HEK293 (cell line): Measurements from ENCODE around the gene KRT16.

Experiments used
- BCL11B ChIP-seq: fragments of 450-650 bp; formaldehyde crosslinking; IDR thresholded peaks from 2 replicates; pipeline ENCODE4 v1.5.1; 2016; ENCODE audit warnings: low read depth, missing biosample characterization, missing genetic modification characterization
- GLI4 ChIP-seq: fragments of 450-650 bp; formaldehyde crosslinking; IDR thresholded peaks from 2 replicates; pipeline ENCODE4 v1.5.1; 2016; ENCODE audit warnings: missing biosample characterization, missing genetic modification characterization
- IKZF3 ChIP-seq: fragments of 450-650 bp; IDR thresholded peaks from 2 replicates; pipeline ENCODE4 v1.5.0; 2018; ENCODE audit warnings: missing biosample characterization, mild to moderate bottlenecking, missing genetic modification characterization, moderate library complexity
- KLF1 ChIP-seq: fragments of 450-650 bp; formaldehyde crosslinking; IDR thresholded peaks from 2 replicates; pipeline ENCODE4 v1.5.1; 2016; ENCODE audit warnings: missing biosample characterization, missing genetic modification characterization
- ZBTB20 ChIP-seq: fragments of 450-650 bp; formaldehyde crosslinking; IDR thresholded peaks from 2 replicates; pipeline ENCODE4 v1.5.1; 2016; ENCODE audit warnings: missing biosample characterization, missing genetic modification characterization
- ZBTB7A ChIP-seq: fragments of 450-650 bp; formaldehyde crosslinking; IDR thresholded peaks from 2 replicates; pipeline ENCODE4 v1.5.1; 2016; ENCODE audit warnings: low read depth, missing biosample characterization, missing genetic modification characterization
- ZBTB8A ChIP-seq: fragments of 450-650 bp; formaldehyde crosslinking; IDR thresholded peaks from 2 replicates; pipeline ENCODE4 v1.5.1; 2016; ENCODE audit warnings: missing biosample characterization, missing genetic modification characterization
- ZIC2 ChIP-seq: fragments of 450-650 bp; formaldehyde crosslinking; IDR thresholded peaks from 2 replicates; pipeline ENCODE4 v1.5.1; 2016; ENCODE audit warnings: missing biosample characterization, missing genetic modification characterization
- ZNF121 ChIP-seq: fragments of 450-650 bp; formaldehyde crosslinking; IDR thresholded peaks from 2 replicates; pipeline ENCODE4 v1.5.1; 2016; ENCODE audit warnings: missing biosample characterization, missing genetic modification characterization
- ZNF324 ChIP-seq: fragments of 450-650 bp; formaldehyde crosslinking; IDR thresholded peaks from 2 replicates; pipeline ENCODE4 v1.5.1; 2016; ENCODE audit warnings: missing biosample characterization, missing genetic modification characterization
- ZNF335 ChIP-seq: fragments of 450-650 bp; formaldehyde crosslinking; conservative IDR thresholded peaks from 2 replicates; pipeline ENCODE4 v1.5.1; 2016; ENCODE audit warnings: missing biosample characterization, missing genetic modification characterization
- ZNF391 ChIP-seq: fragments of 450-650 bp; formaldehyde crosslinking; IDR thresholded peaks from 2 replicates; pipeline ENCODE4 v1.5.1; 2016; ENCODE audit warnings: low read depth, missing biosample characterization, missing genetic modification characterization, borderline replicate concordance
- ZNF514 ChIP-seq: fragments of 450-650 bp; formaldehyde crosslinking; IDR thresholded peaks from 2 replicates; pipeline ENCODE4 v1.5.1; 2016; ENCODE audit warnings: missing biosample characterization, missing genetic modification characterization
- ZNF544 ChIP-seq: fragments of 450-650 bp; formaldehyde crosslinking; IDR thresholded peaks from 2 replicates; pipeline ENCODE4 v1.5.0; 2017; ENCODE audit warnings: missing biosample characterization, missing genetic modification characterization
- ZNF561 ChIP-seq: fragments of 450-650 bp; IDR thresholded peaks from 2 replicates; pipeline ENCODE4 v1.5.1; 2018; ENCODE audit warnings: missing biosample characterization, missing genetic modification characterization, borderline replicate concordance
- ZNF596 ChIP-seq: fragments of 450-650 bp; IDR thresholded peaks from 2 replicates; pipeline ENCODE4 v1.5.0; 2018; ENCODE audit warnings: missing biosample characterization, mild to moderate bottlenecking, missing genetic modification characterization, moderate library complexity
- ZNF843 ChIP-seq: fragments of 450-650 bp; formaldehyde crosslinking; IDR thresholded peaks from 2 replicates; pipeline ENCODE4 v1.5.1; 2016; ENCODE audit warnings: missing biosample characterization, missing genetic modification characterization
- ZSCAN16 ChIP-seq: fragments of 450-650 bp; formaldehyde crosslinking; IDR thresholded peaks from 2 replicates; pipeline ENCODE4 v1.5.1; 2016; ENCODE audit warnings: missing biosample characterization, missing genetic modification characterization
- TF ChIP-seq, protein P1 (sequence below): fragments of 450-650 bp; formaldehyde crosslinking; IDR thresholded peaks from 2 replicates; pipeline ENCODE4 v1.5.1; 2016; ENCODE audit warnings: missing biosample characterization, missing genetic modification characterization
- TF ChIP-seq, protein P2 (sequence below): fragments of 450-650 bp; formaldehyde crosslinking; IDR thresholded peaks from 2 replicates; pipeline ENCODE4 v1.5.1; 2016; ENCODE audit warnings: missing biosample characterization, missing genetic modification characterization
- TF ChIP-seq, protein P3 (sequence below): fragments of 450-650 bp; formaldehyde crosslinking; IDR thresholded peaks from 2 replicates; pipeline ENCODE4 v1.5.1; 2016; ENCODE audit warnings: missing biosample characterization, missing genetic modification characterization
- TF ChIP-seq, protein P4 (sequence below): fragments of 450-650 bp; formaldehyde crosslinking; IDR thresholded peaks from 2 replicates; pipeline ENCODE4 v1.5.1; 2016; ENCODE audit warnings: missing biosample characterization, missing genetic modification characterization
- TF ChIP-seq, protein P5 (sequence below): fragments of 450-650 bp; formaldehyde crosslinking; IDR thresholded peaks from 2 replicates; pipeline ENCODE4 v1.5.1; 2016; ENCODE audit warnings: missing biosample characterization, missing genetic modification characterization
- TF ChIP-seq, protein P6 (sequence below): fragments of 450-650 bp; formaldehyde crosslinking; IDR thresholded peaks from 2 replicates; pipeline ENCODE4 v1.5.0; 2017; ENCODE audit warnings: missing biosample characterization, missing genetic modification characterization, borderline replicate concordance
- TF ChIP-seq, protein P7 (sequence below): fragments of 450-650 bp; formaldehyde crosslinking; optimal IDR thresholded peaks from 2 replicates; pipeline ENCODE3; 2016; ENCODE audit warnings: missing biosample characterization, mild to moderate bottlenecking, missing genetic modification characterization

Gene KRT16

GRCh38 chr17:41647940-41648410 lies 35.4 kb upstream of the KRT16 start (continued):
- TF ChIP-seq BCL11B (tag by site-specific recombination) (peak; percentile 62; the same call in 1 of the 2 replicates), ZNF391 (0 out of 2 replicates have a peak, but pooled peaks have one; percentile 60), ZIC2 (peak; percentile 48; the same call in 1 of the 2 replicates), ZNF514 (tag by site-specific recombination) (no peak), ZNF544 (tag by site-specific recombination) (no peak), ZNF843 (tag by site-specific recombination) (peak; percentile 11; the same call in 1 of the 2 replicates), GLI4 (tag by site-specific recombination) (no peak), ZNF596 (no peak), ZNF324 (tag by site-specific recombination) (peak; percentile 78; the same call in 1 of the 2 replicates), ZNF561 (no peak; the same call in 1 of the 2 replicates), IKZF3 (tag by site-specific recombination) (0 out of 2 replicates have a peak, but pooled peaks have one; percentile 39), ZSCAN16 (tag by site-specific recombination) (no peak), ZNF335 (tag by site-specific recombination) (peak; percentile 90), ZBTB7A (tag by site-specific recombination) (peak; percentile 68; the same call in 1 of the 2 replicates), ZBTB8A (peak; percentile 33; the same call in 1 of the 2 replicates), ZNF121 (tag by site-specific recombination) (0 out of 2 replicates have a peak, but pooled peaks have one; percentile 11), ZBTB20 (peak; percentile 65), KLF1 (tag by site-specific recombination) (no peak)
- TF ChIP-seq, protein P1, sequence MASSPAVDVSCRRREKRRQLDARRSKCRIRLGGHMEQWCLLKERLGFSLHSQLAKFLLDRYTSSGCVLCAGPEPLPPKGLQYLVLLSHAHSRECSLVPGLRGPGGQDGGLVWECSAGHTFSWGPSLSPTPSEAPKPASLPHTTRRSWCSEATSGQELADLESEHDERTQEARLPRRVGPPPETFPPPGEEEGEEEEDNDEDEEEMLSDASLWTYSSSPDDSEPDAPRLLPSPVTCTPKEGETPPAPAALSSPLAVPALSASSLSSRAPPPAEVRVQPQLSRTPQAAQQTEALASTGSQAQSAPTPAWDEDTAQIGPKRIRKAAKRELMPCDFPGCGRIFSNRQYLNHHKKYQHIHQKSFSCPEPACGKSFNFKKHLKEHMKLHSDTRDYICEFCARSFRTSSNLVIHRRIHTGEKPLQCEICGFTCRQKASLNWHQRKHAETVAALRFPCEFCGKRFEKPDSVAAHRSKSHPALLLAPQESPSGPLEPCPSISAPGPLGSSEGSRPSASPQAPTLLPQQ: peak; percentile 33; the same call in 1 of the 2 replicates
- TF ChIP-seq, protein P2, sequence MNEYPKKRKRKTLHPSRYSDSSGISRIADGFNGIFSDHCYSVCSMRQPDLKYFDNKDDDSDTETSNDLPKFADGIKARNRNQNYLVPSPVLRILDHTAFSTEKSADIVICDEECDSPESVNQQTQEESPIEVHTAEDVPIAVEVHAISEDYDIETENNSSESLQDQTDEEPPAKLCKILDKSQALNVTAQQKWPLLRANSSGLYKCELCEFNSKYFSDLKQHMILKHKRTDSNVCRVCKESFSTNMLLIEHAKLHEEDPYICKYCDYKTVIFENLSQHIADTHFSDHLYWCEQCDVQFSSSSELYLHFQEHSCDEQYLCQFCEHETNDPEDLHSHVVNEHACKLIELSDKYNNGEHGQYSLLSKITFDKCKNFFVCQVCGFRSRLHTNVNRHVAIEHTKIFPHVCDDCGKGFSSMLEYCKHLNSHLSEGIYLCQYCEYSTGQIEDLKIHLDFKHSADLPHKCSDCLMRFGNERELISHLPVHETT: peak; percentile 69; the same call in 1 of the 2 replicates
- TF ChIP-seq, protein P3, sequence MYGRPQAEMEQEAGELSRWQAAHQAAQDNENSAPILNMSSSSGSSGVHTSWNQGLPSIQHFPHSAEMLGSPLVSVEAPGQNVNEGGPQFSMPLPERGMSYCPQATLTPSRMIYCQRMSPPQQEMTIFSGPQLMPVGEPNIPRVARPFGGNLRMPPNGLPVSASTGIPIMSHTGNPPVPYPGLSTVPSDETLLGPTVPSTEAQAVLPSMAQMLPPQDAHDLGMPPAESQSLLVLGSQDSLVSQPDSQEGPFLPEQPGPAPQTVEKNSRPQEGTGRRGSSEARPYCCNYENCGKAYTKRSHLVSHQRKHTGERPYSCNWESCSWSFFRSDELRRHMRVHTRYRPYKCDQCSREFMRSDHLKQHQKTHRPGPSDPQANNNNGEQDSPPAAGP (tag by site-specific recombination): peak; percentile 54
- TF ChIP-seq, protein P4, sequence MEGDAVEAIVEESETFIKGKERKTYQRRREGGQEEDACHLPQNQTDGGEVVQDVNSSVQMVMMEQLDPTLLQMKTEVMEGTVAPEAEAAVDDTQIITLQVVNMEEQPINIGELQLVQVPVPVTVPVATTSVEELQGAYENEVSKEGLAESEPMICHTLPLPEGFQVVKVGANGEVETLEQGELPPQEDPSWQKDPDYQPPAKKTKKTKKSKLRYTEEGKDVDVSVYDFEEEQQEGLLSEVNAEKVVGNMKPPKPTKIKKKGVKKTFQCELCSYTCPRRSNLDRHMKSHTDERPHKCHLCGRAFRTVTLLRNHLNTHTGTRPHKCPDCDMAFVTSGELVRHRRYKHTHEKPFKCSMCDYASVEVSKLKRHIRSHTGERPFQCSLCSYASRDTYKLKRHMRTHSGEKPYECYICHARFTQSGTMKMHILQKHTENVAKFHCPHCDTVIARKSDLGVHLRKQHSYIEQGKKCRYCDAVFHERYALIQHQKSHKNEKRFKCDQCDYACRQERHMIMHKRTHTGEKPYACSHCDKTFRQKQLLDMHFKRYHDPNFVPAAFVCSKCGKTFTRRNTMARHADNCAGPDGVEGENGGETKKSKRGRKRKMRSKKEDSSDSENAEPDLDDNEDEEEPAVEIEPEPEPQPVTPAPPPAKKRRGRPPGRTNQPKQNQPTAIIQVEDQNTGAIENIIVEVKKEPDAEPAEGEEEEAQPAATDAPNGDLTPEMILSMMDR (tag by site-specific recombination): peak; percentile 96
- TF ChIP-seq, protein P5, sequence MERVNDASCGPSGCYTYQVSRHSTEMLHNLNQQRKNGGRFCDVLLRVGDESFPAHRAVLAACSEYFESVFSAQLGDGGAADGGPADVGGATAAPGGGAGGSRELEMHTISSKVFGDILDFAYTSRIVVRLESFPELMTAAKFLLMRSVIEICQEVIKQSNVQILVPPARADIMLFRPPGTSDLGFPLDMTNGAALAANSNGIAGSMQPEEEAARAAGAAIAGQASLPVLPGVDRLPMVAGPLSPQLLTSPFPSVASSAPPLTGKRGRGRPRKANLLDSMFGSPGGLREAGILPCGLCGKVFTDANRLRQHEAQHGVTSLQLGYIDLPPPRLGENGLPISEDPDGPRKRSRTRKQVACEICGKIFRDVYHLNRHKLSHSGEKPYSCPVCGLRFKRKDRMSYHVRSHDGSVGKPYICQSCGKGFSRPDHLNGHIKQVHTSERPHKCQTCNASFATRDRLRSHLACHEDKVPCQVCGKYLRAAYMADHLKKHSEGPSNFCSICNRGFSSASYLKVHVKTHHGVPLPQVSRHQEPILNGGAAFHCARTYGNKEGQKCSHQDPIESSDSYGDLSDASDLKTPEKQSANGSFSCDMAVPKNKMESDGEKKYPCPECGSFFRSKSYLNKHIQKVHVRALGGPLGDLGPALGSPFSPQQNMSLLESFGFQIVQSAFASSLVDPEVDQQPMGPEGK (tag by site-specific recombination): peak; percentile 73
- TF ChIP-seq, protein P6, sequence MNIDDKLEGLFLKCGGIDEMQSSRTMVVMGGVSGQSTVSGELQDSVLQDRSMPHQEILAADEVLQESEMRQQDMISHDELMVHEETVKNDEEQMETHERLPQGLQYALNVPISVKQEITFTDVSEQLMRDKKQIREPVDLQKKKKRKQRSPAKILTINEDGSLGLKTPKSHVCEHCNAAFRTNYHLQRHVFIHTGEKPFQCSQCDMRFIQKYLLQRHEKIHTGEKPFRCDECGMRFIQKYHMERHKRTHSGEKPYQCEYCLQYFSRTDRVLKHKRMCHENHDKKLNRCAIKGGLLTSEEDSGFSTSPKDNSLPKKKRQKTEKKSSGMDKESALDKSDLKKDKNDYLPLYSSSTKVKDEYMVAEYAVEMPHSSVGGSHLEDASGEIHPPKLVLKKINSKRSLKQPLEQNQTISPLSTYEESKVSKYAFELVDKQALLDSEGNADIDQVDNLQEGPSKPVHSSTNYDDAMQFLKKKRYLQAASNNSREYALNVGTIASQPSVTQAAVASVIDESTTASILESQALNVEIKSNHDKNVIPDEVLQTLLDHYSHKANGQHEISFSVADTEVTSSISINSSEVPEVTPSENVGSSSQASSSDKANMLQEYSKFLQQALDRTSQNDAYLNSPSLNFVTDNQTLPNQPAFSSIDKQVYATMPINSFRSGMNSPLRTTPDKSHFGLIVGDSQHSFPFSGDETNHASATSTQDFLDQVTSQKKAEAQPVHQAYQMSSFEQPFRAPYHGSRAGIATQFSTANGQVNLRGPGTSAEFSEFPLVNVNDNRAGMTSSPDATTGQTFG (tag by site-specific recombination): no peak
- TF ChIP-seq, protein P7, sequence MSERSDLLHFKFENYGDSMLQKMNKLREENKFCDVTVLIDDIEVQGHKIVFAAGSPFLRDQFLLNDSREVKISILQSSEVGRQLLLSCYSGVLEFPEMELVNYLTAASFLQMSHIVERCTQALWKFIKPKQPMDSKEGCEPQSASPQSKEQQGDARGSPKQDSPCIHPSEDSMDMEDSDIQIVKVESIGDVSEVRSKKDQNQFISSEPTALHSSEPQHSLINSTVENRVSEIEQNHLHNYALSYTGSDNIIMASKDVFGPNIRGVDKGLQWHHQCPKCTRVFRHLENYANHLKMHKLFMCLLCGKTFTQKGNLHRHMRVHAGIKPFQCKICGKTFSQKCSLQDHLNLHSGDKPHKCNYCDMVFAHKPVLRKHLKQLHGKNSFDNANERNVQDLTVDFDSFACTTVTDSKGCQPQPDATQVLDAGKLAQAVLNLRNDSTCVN (tag by site-specific recombination): peak; percentile 66
